NCI-H460 (cell line): Measurements from ENCODE around the gene SNX32. TPM values are rescaled to one million over a fixed set of nuclear protein-coding genes. Genes with fewer than 3 reads are reported as not detected.

Experiments used
- DNase-seq: peaks from one replicate; pipeline ENCODE4 v3.0.0-alpha.2; 2016; ENCODE audit warnings: low read depth; ENCODE audit errors: extremely low read depth
- polyA plus RNA-seq: library from polyadenylated mRNA; depleted of rRNA; stranded (reverse); fragments of >200 nt; gene quantifications from 2 replicates; pipeline ENCODE4 v1.2.3, GENCODE V29; 2014; cell fraction: nucleus; rRNA removed
- total RNA-seq: library from RNA; depleted of rRNA; stranded (reverse); fragments of >200 nt; shearing (Covaris generic); gene quantifications from 2 replicates; pipeline ENCODE4 v1.2.3, GENCODE V29; 2014; rRNA removed

The SNX32 gene
- 0.05 TPM in 1 of 2 replicates, not detected in the other for total RNA-seq
- polyA plus RNA-seq: not detected in 2 replicates

- DNase-seq: no peak
Observed at GRCh38 chr11:65833297-65834030, at the start of gene SNX32. Gene SNX32 (plus strand): TSS chr11:65833963. CDS start chr11:65834066, 103 bp downstream.

DNA sequence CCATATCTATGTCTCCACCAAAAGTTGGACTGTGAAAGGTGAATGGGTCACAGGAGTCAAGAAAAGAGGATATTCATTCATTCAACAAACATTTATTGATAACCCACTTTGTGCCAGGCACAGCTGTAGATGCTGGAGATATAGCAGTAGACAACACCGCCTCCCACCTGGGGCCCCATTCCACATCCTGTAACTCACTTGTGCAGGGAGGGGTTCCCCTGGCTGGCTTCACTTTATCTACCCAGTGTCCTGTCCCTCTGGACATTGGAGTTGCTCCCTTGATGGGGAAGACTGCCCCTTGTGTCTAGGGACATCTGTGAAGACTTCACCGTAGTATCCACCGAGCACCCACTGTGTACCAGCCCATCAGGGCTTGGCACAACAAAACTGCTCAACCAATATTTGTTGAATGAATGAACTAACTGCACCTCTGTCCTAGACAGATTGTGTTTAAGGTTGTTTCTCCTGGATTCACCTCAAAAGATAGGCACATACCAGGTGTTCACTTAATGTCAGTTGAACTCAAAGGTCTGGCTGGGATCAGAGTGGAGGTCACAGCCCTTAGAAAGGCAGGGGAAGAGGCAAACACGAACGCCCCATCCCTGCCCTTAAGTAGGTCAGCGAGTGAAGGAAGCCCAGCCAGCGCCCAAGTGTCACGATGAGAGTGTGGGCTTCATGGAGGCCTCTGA, 48.3 kb upstream of the SNX32 start:
- no peak for DNase-seq

DNA sequence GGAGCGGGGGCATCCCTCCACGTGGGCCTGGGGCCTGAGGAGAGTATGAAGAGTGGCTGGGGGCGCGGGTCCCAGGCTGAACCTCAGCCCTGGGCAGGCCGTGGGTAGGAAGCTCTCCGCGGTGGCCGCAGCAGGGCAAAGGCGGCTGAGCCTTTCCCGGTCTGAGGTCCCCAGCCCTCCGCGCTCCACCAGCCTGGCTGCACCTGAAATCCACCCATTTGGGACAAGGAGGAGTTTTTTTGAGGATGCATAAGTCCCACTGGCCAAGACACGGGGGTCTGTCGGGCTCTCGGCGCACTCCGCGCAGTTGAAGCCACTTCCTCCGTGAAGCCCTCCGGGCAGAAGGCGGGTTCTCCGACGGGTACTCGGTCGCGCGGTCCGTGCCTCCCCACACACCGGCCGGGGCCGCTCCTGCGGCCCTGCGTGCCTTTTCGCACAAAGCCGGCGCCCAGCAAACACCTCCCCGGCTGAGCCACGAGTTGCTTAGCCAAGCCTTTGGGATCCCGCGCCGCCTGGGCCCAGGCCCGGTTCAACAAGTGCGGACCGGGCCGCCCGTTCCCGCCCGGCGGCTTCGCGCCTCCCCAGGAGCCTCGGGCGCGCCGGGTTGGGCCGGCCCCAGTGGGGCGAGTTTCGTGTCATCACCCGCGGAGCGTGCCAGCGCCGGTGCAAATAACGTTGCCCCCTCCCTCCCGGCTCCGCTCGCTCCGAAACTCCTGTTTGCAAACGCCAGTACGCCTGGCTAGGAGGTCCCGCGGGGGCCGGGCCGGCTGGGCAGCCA, 47.6 kb upstream of the SNX32 start:
- no peak for DNase-seq

- no peak for DNase-seq
Observed at GRCh38 chr11:65786786-65787636, 46.8 kb upstream of the SNX32 start, which contains the start of gene OVOL1. Gene OVOL1 (plus strand): TSS chr11:65787063. CDS start chr11:65787374, 311 bp downstream.

GRCh38 chr11:65787649-65788622, 45.8 kb upstream of the SNX32 start:
- no peak for DNase-seq

DNA sequence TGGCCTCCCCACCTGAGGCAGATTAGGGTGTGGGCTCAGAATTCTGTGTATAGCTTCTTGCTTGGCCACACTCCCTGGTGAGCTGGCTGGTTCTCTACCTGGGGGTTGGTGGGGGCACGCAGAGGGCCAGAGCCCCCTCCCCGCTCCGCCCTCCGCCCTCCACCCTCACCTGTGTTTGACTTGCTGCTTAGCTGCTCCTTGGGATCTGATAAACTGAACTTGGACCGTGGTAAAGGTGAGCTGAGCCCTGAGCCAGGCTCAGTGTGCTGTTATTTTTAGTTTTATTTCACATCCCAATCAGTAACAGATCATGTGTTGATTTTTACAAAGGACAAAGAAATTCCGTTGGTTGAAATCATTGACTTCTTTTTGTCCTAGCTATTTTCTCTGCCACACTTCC, 44.9 kb upstream of the SNX32 start:
- no peak for DNase-seq

DNA sequence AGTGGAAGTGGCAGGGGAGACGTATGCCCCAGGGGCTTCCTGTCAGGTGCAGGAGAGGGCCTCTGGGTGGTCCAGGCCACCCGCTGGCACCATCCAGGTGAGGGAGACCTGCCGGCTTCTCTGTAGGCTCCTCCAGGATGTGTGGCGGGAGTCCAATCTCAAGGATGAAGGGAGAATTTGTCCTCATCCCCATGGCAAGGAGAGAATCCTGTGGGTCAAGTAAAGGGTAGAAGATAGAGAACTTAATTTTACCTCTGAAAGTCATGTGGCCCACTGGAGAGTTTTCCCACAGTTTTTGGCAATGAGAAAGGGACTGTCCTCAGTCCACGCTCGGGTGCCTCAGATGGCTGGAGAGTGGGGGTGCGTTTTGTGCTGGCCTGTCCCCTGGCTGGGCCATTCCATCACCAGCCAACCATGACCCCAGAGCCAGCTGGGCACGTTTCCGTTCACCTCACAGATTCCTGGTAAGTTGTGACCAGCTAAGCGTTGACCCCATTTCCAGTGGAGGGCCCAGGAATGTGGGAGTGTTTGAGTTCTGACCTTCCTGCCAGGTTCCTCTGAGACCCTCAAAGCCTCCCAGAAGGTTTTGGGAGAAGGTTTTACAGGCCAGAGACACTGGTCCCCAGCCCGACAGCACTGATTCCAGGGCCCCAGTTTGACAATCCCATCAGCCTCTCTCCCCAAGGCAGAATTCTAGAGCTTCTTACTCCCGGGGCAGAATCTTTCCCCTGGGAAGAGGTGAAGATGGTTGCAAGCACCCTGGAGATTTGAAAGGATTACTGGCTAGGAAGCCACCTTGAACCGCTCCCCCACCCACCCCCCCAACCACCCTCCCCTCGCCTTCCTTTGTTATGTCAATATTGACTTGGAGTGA, 44.3 kb upstream of the SNX32 start:
- DNase-seq: no peak

DNA sequence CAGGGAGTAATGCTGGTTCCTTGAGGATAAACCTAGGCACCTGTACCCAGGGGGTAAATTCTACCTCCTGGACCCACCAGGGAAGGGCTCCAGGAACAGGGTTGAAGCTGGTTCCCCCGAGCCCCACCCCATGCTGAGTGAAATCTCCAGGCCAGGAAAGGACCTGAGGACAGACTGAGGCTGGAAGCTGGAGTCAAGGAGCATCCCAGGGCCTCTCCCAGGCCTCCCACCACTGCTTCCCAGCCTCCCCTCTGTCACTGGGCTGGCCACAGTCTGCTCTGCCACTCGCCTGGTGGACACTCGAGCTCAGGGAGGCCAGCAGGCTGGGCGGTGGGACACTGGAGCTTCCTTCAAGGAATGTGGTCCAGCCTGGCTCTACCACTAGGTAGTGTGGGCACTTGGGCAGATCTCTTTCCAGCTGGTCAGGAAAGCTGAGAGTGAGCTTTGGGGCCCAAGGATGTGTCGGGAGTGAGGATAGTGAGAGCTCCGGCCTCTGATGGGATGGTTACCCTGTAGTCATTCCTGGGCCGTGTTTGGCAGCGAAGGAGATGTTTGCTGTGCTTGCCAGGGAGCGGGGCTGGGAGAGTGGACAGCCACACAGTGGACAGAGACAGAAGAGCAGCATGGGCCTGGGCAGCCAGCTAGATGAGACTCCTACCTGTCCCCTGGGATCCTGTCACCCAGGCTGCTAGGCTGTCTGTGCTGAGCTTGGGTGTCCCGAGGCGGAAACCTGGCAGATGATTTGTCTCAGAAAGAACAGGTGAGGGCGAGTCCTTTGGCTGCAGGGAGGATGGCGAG, 43.5 kb upstream of the SNX32 start:
- DNase-seq: no peak

DNA sequence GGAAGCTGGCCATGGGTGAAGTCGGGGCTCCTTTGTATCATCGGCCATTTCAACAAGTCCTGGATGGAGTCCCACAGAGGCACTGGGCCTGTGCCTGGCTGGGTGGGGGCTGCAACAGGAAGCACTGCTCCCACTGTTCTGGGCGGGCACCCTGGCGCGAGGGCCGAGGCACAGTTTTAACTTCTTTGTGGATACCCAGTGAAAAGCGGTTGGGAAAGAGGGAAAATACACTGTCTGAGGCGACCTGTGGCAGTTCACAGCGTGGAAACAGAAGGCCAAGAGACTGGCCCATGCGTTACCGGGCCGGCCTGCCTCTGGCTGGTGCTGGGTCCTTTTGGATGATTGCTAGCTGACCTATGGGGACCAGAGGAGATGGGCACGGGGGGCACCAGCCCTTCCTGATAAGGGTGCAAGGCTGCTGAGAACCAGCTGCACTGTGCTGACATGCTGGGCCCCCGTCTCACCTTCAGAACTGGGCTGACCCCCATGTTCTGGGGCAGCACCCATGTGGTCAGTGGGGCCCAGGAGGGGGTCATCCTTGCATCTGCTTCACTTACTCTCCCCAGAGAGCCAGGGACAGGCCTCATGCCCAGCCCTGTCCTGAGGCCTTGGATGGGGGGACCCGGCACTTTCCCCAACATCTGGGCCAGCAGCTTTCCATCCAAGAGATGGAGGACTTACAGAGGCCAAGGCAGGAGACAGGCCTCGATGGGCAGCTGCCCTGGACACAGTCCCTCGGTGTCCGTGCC, 42.7 kb upstream of the SNX32 start:
- no peak for DNase-seq

- DNase-seq: no peak
Observed at GRCh38 chr11:65791719-65792213, 42.0 kb upstream of the SNX32 start.

DNA sequence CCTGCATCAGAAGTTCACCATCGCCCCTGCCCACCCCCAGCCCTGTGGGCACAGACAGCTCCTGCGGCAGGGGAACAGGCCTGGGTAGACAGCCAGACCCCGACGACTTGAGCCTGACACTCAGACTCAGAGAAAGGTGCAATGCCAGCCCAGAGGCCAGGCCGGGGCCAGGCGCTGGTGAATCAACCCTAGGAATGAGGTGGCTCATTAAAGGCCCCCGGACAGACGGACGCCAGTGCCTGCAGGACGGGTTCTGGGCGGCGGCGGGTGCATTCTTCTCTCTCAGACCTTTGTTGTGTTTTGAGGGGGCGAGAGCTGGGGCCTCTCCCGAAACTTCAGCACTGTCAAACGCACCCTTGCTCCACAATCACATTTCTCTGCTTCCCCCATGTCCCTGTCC, 41.3 kb upstream of the SNX32 start:
- no peak for DNase-seq

- DNase-seq: no peak
Observed at GRCh38 chr11:65793144-65793581, 40.6 kb upstream of the SNX32 start.

- DNase-seq: no peak
Observed at GRCh38 chr11:65793625-65794400, 40.0 kb upstream of the SNX32 start.

GRCh38 chr11:65794570-65795510, 38.9 kb upstream of the SNX32 start:
- DNase-seq: no peak
